Peyer's patch (tissue), 4 donors: ENCODE data around the gene C5orf34. TPM values are rescaled to one million over a fixed set of nuclear protein-coding genes. Genes with fewer than 3 reads are reported as not detected.
"Not testable (repeated sequence)": the region's sequence is repeated elsewhere in the genome, so short reads cannot be mapped to it uniquely, and the experiment has no call there.

Source experiments
- DNase-seq, 3 donors: peaks; one replicate each; pipeline ENCODE4 v3.0.0-alpha.2; 2017 to 2019
- H3K27ac ChIP-seq, 4 donors: fragments of 200-600 bp; sonication (generic); one replicate each; pipeline ENCODE4 v1.5.1; 2016 to 2019
- H3K27me3 ChIP-seq, 2 donors: fragments of 200-600 bp; sonication (generic); one replicate each; pipeline ENCODE4 v1.5.1; 2019
- H3K36me3 ChIP-seq, 3 donors: fragments of 200-600 bp; sonication (generic); one replicate each; pipeline ENCODE4 v1.5.1; 2016 to 2019
- H3K4me1 ChIP-seq, 4 donors: fragments of 200-600 bp; sonication (generic); one replicate each; pipeline ENCODE4 v1.5.1; 2016 to 2019
- H3K4me3 ChIP-seq, 4 donors: fragments of 200-600 bp; sonication (generic); 1 replicate in 3 of 4; 2 replicates in 1 of 4; pipeline ENCODE4 v1.5.1; 2016 to 2019; ENCODE audit warnings: mild to moderate bottlenecking in 1 of 4
- H3K9me3 ChIP-seq, 4 donors: fragments of 200-600 bp; sonication (generic); one replicate each; pipeline ENCODE4 v1.5.1; 2016 to 2019; ENCODE audit warnings: mild to moderate bottlenecking in 1 of 4
- POLR2A ChIP-seq, 2 donors: fragments of 450-650 bp; IDR thresholded peaks; one replicate each; pipeline ENCODE4 v1.5.1; 2017; ENCODE audit warnings: antibody characterized with exemption in 2 of 2, mild to moderate bottlenecking in 2 of 2, moderate library complexity in 2 of 2
- total RNA-seq, 4 donors: library from RNA; depleted of rRNA; stranded (reverse); fragments of >200 nt; gene quantifications; one replicate each; pipeline ENCODE4 v1.1.0, GENCODE V29; 2016
- TF ChIP-seq, protein P1 (sequence below), 6 experiments: fragments of 450-650 bp in 4 of 6; fragments of 200-600 bp in 2 of 6; sonication (generic) in 1 of 6; IDR thresholded peaks; one replicate each; pipeline ENCODE4 v1.5.1; 2017 to 2019; ENCODE audit warnings: antibody characterized with exemption in 6 of 6, mild to moderate bottlenecking in 3 of 6, moderate library complexity in 1 of 6

C5orf34 gene
- total RNA-seq, 4 donors from 2014 or later: 0.47 to 7.4 (median 1.3) TPM

DNA sequence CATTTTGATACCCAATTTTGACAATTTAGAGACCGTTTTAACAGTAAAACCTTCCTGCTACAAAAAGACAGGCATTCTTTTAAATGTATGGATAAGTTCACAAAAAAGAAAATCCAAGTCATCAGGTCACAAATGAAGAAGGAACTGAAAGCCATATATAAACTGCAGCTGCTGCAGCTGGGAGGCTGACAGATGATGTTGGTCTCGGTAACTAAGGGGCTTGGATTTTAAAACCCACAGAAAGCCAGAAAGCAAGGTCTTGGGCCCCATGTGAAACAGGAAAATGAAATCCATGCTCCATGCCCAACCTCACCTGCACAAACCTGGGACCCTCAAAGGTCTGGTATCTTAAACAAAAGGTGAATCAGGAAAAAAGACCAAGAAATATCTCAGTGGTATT, 15.7 kb upstream of the C5orf34 start:
- Histone ChIP-seq H3K4me3 (no peak overlapping the region), H3K27me3 (no peaks in the 10 kb centered on the region), H3K4me1 (no peaks in the 10 kb centered on the region), H3K9me3 (no peaks in the 10 kb centered on the region), H3K36me3 (peaks cover 0 to 85% (median 0%) of the 10 kb centered on the region in 3 donors), H3K27ac (no peak overlapping the region)
- no peak for DNase-seq
- TF ChIP-seq, protein P1, sequence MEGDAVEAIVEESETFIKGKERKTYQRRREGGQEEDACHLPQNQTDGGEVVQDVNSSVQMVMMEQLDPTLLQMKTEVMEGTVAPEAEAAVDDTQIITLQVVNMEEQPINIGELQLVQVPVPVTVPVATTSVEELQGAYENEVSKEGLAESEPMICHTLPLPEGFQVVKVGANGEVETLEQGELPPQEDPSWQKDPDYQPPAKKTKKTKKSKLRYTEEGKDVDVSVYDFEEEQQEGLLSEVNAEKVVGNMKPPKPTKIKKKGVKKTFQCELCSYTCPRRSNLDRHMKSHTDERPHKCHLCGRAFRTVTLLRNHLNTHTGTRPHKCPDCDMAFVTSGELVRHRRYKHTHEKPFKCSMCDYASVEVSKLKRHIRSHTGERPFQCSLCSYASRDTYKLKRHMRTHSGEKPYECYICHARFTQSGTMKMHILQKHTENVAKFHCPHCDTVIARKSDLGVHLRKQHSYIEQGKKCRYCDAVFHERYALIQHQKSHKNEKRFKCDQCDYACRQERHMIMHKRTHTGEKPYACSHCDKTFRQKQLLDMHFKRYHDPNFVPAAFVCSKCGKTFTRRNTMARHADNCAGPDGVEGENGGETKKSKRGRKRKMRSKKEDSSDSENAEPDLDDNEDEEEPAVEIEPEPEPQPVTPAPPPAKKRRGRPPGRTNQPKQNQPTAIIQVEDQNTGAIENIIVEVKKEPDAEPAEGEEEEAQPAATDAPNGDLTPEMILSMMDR (IDR thresholded peaks at IDR 0.05): no peak
- TF ChIP-seq POLR2A (IDR thresholded peaks at IDR 0.05): no peak

GRCh38 chr5:43523662-43524072, 8.7 kb upstream of the C5orf34 start:
- DNase-seq: no peak
- H3K4me3 ChIP-seq: no peak overlapping the region
- TF ChIP-seq POLR2A (IDR thresholded peaks at IDR 0.05): no peak
- TF ChIP-seq, protein P1 (IDR thresholded peaks at IDR 0.05): no peak

GRCh38 chr5:43520615-43521014, 5.7 kb upstream of the C5orf34 start:
- Histone ChIP-seq H3K4me1 (no peaks in the 10 kb centered on the region), H3K4me3 (no peak overlapping the region), H3K9me3 (no peaks in the 10 kb centered on the region), H3K27ac (no peak overlapping the region), H3K36me3 (peaks cover 0 to 21% (median 0%) of the 10 kb centered on the region in 3 donors), H3K27me3 (no peaks in the 10 kb centered on the region)
- no peak for DNase-seq
- no peak for TF ChIP-seq POLR2A (IDR thresholded peaks at IDR 0.05)
- TF ChIP-seq, protein P1 (IDR thresholded peaks at IDR 0.05): no peak

More at GRCh38 chr5:43523662-43524072, 8.7 kb upstream of the C5orf34 start:
- no peak overlapping the region for H3K27ac ChIP-seq
- H3K27me3 ChIP-seq: no peaks in the 10 kb centered on the region
- H3K9me3 ChIP-seq: no peaks in the 10 kb centered on the region
- H3K4me1 ChIP-seq: no peaks in the 10 kb centered on the region
- peaks cover 0 to 41% (median 0%) of the 10 kb centered on the region in 3 donors for H3K36me3 ChIP-seq

- no peaks in the 10 kb centered on the region for H3K27me3 ChIP-seq
- H3K36me3 ChIP-seq: no peaks in the 10 kb centered on the region
- H3K4me3 ChIP-seq: peak overlapping the region; percentile 50 to 77 (median 58)
- H3K4me1 ChIP-seq: peaks cover 0 to 11% (median 0%) of the 10 kb centered on the region in 4 donors
- DNase-seq: no peak
- H3K9me3 ChIP-seq: no peaks in the 10 kb centered on the region
- H3K27ac ChIP-seq: peak overlapping the region in 3 of 4 donors; percentile 77 to 78 (median 77)
- TF ChIP-seq POLR2A (IDR thresholded peaks at IDR 0.05): no peak
- TF ChIP-seq, protein P1 (IDR thresholded peaks at IDR 0.05): no peak
Measured at GRCh38 chr5:43515678-43516048, 715 bp upstream of the C5orf34 start.

DNA sequence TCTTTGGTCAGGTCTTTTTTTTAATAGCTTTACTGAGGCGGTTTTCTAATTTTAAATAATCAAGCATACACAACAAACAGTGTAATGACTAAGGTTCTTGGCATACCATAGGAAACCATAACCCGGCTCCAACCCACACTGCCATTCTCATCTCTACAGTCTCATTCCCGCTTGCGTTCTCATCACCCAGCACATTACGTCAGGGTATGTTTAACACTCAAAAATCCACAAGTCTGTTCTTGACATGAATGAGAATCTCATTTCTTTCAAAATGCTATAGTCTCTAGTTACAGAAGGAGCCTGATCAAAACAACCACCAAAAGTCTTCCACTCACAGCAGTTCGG, 505 bp downstream of the C5orf34 start:
- no peak for DNase-seq
- Histone ChIP-seq H3K27ac (peak overlapping the region; percentile 76 to 78 (median 77)), H3K9me3 (no peaks in the 10 kb centered on the region), H3K4me3 (peak overlapping the region; percentile 50 to 77 (median 58)), H3K36me3 (no peaks in the 10 kb centered on the region), H3K4me1 (peaks cover 0 to 11% (median 0%) of the 10 kb centered on the region in 4 donors), H3K27me3 (no peaks in the 10 kb centered on the region)
- TF ChIP-seq POLR2A (IDR thresholded peaks at IDR 0.05): no peak
- TF ChIP-seq, protein P1 (IDR thresholded peaks at IDR 0.05): no peak

DNA sequence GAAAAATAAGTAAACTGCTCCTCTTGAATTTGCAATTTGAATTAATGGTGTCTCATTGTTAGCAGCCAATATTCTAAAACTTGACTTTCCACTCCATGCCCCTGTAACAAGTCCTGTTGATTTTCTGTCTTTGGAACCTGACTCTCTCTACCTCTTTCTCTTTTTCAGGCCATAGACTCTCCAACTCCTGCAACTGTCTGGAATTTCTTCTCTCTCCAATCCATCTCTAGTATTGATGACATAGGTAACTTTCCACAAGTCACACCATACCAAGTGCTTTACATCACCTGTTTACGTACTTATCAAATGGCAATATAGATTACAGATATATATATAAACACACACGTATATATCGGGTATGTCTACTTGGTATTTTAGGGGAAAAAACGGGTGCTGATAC, 923 bp downstream of the C5orf34 start:
- Histone ChIP-seq H3K36me3 (no peaks in the 10 kb centered on the region), H3K27me3 (no peaks in the 10 kb centered on the region), H3K27ac (peak overlapping the region in 1 of 4 donors; percentile 78), H3K4me3 (peak overlapping the region in 3 of 4 donors; percentile 53 to 77 (median 63)), H3K4me1 (peaks cover 0 to 11% (median 0%) of the 10 kb centered on the region in 4 donors), H3K9me3 (no peaks in the 10 kb centered on the region)
- no peak for DNase-seq
- no peak for TF ChIP-seq POLR2A (IDR thresholded peaks at IDR 0.05)
- TF ChIP-seq, protein P1 (IDR thresholded peaks at IDR 0.05): no peak

DNA sequence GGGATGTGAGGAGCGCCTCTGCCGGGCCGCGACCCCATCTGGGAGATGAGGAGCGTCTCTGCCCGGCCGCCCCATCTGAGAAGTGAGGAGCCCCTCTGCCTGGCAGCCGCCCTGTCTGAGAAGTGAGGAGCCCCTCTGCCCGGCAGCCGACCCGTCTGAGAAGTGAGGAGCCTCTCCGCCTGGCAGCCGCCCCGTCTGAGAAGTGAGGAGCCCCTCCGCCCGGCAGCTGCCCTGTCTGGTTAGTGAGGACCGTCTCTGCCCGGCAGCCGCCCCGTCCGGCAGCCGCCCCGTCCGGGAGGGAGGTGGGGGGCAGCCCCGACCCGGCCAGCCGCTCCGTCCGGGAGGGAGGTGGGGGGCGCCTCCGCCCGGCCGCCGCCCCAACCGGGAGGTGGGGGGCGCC, 3.9 kb downstream of the C5orf34 start:
- H3K4me3 ChIP-seq, H3K27me3 ChIP-seq, H3K9me3 ChIP-seq, H3K27ac ChIP-seq, DNase-seq, H3K36me3 ChIP-seq: not testable (repeated sequence)
- peaks cover 0 to 11% (median 0%) of the 10 kb centered on the region in 4 donors for H3K4me1 ChIP-seq
